ENCODE results near the gene ZNF76.

The ZNF76 gene

GRCh38 chr6:35312076-35312800, 52.7 kb downstream of the ZNF76 start:
- no peak overlapping the region for H3K4me3 ChIP-seq (replicated peaks; ENCODE audit: low read depth, low read length)
- no peak for DNase-seq (ENCODE audit: low read depth)
- TF ChIP-seq, protein P1, sequence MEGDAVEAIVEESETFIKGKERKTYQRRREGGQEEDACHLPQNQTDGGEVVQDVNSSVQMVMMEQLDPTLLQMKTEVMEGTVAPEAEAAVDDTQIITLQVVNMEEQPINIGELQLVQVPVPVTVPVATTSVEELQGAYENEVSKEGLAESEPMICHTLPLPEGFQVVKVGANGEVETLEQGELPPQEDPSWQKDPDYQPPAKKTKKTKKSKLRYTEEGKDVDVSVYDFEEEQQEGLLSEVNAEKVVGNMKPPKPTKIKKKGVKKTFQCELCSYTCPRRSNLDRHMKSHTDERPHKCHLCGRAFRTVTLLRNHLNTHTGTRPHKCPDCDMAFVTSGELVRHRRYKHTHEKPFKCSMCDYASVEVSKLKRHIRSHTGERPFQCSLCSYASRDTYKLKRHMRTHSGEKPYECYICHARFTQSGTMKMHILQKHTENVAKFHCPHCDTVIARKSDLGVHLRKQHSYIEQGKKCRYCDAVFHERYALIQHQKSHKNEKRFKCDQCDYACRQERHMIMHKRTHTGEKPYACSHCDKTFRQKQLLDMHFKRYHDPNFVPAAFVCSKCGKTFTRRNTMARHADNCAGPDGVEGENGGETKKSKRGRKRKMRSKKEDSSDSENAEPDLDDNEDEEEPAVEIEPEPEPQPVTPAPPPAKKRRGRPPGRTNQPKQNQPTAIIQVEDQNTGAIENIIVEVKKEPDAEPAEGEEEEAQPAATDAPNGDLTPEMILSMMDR (IDR thresholded peaks at IDR 0.05; ENCODE audit: low read length, missing control alignments), result no peak

DNA sequence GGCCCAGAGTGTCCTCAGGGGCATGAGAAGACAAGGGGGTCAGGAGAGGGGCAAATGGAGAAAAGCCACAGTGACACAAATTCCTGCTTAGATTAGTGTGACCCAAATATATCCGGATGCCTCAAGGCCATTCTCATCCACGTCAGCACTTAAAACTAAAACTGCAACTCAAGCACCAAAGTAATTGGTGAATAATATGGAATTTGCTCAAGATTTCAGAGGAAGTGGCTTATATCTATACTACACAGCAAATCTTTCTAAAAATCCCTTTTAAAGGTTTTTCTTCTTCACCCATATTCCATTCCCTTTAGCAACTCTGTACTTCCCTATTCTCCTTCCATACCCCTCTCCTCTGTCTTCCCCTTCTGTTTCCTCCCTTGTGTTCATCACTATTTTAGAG, 53.3 kb downstream of the ZNF76 start:
- H3K4me3 ChIP-seq (replicated peaks; ENCODE audit: low read depth, low read length), result no peak overlapping the region
- TF ChIP-seq, protein P1 (IDR thresholded peaks at IDR 0.05; ENCODE audit: low read length, missing control alignments), result no peak
- DNase-seq (ENCODE audit: low read depth), result no peak

DNA sequence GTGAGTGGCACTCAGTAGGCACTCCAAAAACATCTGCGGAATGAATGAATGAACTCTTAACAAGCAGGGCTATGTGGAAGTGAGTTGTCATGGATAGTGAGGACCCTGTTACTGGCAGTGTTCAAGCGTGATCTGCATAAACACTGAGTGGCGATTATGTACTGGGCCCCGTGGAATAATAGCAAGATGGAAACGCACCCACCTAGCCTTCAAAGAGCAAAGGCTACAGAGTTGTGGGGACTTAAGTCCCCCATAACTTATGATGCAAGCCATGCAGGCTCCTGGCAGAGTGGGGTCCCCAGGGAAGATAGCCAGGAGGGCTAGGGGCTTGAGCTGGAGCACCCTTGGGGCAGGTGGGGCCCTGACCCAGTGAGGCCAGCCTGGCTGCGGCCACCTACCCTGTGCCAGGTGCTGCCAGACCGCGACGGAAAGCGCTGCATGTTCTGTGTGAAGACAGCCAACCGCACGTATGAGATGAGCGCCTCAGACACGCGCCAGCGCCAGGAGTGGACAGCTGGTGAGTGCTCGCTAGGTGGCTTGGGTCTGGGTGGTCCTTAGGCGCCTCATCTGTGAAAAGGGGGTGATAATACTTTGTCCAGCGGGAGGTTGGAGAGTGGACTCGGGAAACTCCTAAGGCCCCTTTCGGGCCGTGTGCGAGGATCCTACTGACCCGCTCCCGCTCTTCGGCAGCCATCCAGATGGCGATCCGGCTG, 58.1 kb downstream of the ZNF76 start:
- TF ChIP-seq, protein P1 (IDR thresholded peaks at IDR 0.05; ENCODE audit: low read length, missing control alignments), result no peak
- DNase-seq (ENCODE audit: low read depth), result no peak
- H3K4me3 ChIP-seq (replicated peaks; ENCODE audit: low read depth, low read length), result peak overlapping the region; percentile 60

GRCh38 chr6:35318196-35319171, 58.9 kb downstream of the ZNF76 start:
- TF ChIP-seq, protein P1 (IDR thresholded peaks at IDR 0.05; ENCODE audit: low read length, missing control alignments), result no peak
- peak; percentile 74 for DNase-seq (ENCODE audit: low read depth)
- peak overlapping the region; percentile 60 for H3K4me3 ChIP-seq (replicated peaks; ENCODE audit: low read depth, low read length)

DNA sequence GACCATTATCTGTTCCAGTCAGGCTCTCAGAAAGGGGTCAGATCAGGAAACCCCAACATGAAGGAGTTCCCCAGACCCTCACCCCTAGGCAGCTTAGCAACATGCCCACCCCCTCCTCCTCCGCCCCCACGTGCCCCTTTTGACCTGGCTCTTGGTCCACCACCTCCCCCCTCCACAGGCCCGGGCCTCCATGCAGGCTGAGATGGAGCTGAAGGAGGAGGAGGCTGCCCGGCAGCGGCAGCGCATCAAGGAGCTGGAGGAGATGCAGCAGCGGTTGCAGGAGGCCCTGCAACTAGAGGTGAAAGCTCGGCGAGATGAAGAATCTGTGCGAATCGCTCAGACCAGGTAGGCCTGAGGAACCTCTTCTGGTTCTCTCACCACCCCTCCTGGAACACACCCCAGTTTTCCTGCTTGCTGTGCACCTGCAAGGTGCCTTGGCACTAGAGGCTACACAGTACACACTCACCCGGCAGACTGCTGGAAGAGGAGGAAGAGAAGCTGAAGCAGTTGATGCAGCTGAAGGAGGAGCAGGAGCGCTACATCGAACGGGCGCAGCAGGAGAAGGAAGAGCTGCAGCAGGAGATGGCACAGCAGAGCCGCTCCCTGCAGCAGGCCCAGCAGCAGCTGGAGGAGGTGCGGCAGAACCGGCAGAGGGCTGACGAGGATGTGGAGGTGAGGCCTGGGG, 60.0 kb downstream of the ZNF76 start:
- no peak overlapping the region for H3K4me3 ChIP-seq (replicated peaks; ENCODE audit: low read depth, low read length)
- TF ChIP-seq, protein P1 (IDR thresholded peaks at IDR 0.05; ENCODE audit: low read length, missing control alignments), result no peak
- no peak for DNase-seq (ENCODE audit: low read depth)

DNA sequence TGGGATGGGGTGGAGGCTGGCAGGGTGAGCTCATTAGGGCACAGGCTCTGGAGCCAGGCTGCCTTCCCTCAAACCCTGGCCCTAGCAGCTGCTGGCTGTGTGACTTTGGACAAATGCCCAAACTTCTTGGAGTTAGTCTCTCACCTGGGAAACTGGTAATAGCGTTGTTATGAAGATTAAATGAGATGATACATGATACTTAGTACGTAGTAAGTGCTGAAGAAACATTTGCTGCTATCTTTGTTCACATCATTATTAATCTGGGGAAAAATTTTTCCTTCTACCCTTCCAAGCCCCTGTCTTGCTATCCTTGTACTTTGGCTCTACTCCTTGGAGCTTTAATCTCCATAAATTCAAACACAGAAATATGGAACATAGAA, 60.5 kb downstream of the ZNF76 start:
- no peak overlapping the region for H3K4me3 ChIP-seq (replicated peaks; ENCODE audit: low read depth, low read length)
- no peak for DNase-seq (ENCODE audit: low read depth)
- TF ChIP-seq, protein P1 (IDR thresholded peaks at IDR 0.05; ENCODE audit: low read length, missing control alignments), result no peak
